ENCODE results near the gene ATF6. TPM values are rescaled to one million over a fixed set of nuclear protein-coding genes. Genes with fewer than 3 reads are reported as not detected.

The ATF6 gene
- total and polyA plus RNA-seq, 9 donors = 13.4 to 21.0 (median 16.3) TPM

GRCh38 chr1:161905269-161905884, 139.3 kb downstream of the ATF6 start:
- no peaks in the 10 kb centered on the region for H3K4me1 ChIP-seq (ENCODE audit: control insufficient read depth, insufficient read depth, low read length)
- DNase-seq = no peak
- WGBS (ENCODE audit: insufficient coverage) = no CpG with 5 or more reads among the region's 3 CpGs
- no peak overlapping the region for H3K4me3 ChIP-seq (ENCODE audit: low read length)
- no peaks in the 10 kb centered on the region for H3K9me3 ChIP-seq (replicated peaks; ENCODE audit: control insufficient read depth, low read depth, low read length)
- no peaks in the 10 kb centered on the region for H3K27me3 ChIP-seq (ENCODE audit: control insufficient read depth, insufficient read depth, low read length)
- no peak overlapping the region for H3K27ac ChIP-seq (ENCODE audit: low read length)
- no peaks in the 10 kb centered on the region for H3K36me3 ChIP-seq (ENCODE audit: control insufficient read depth, insufficient read depth, low read length)

GRCh38 chr1:161907265-161907664, 141.1 kb downstream of the ATF6 start:
- Histone ChIP-seq H3K27me3 (ENCODE audit: control insufficient read depth, insufficient read depth, low read length) (no peaks in the 10 kb centered on the region), H3K36me3 (ENCODE audit: control insufficient read depth, insufficient read depth, low read length) (no peaks in the 10 kb centered on the region), H3K4me3 (ENCODE audit: low read length) (no peak overlapping the region), H3K9me3 (replicated peaks; ENCODE audit: control insufficient read depth, low read depth, low read length) (no peaks in the 10 kb centered on the region), H3K4me1 (ENCODE audit: control insufficient read depth, insufficient read depth, low read length) (no peaks in the 10 kb centered on the region), H3K27ac (ENCODE audit: low read length) (no peak overlapping the region)
- DNase-seq = peak; percentile 66

GRCh38 chr1:161908264-161908663, 142.1 kb downstream of the ATF6 start:
- Histone ChIP-seq H3K27ac (ENCODE audit: low read length) (no peak overlapping the region), H3K4me3 (ENCODE audit: low read length) (no peak overlapping the region), H3K36me3 (ENCODE audit: control insufficient read depth, insufficient read depth, low read length) (no peaks in the 10 kb centered on the region), H3K9me3 (replicated peaks; ENCODE audit: control insufficient read depth, low read depth, low read length) (no peaks in the 10 kb centered on the region), H3K27me3 (ENCODE audit: control insufficient read depth, insufficient read depth, low read length) (no peaks in the 10 kb centered on the region), H3K4me1 (ENCODE audit: control insufficient read depth, insufficient read depth, low read length) (no peaks in the 10 kb centered on the region)
- DNase-seq = no peak
- WGBS (ENCODE audit: insufficient coverage) = no CpG with 5 or more reads among the region's 3 CpGs

DNA sequence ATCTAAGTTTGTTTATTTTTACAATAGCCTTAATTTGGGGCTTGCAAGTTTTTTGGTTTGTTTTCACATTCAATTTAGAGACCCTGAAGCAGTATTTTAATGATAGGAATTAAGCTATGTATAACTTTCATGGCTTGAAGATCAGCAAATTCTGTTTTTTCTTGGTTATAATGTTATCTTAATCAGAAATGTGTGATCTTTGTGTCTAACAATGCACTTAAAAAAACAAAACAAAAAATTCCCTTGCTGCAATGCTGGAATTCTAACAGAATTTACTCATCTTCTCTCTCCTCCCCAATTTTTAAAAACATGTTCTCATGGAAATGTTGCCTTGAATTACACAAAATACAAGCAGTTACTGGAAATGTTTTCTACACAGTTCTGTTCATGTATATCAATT, 144.5 kb downstream of the ATF6 start:
- no peaks in the 10 kb centered on the region for H3K27me3 ChIP-seq (ENCODE audit: control insufficient read depth, insufficient read depth, low read length)
- no peak overlapping the region for H3K27ac ChIP-seq (ENCODE audit: low read length)
- H3K4me1 ChIP-seq (ENCODE audit: control insufficient read depth, insufficient read depth, low read length) = no peaks in the 10 kb centered on the region
- DNase-seq = peak; percentile 63
- H3K4me3 ChIP-seq (ENCODE audit: low read length) = no peak overlapping the region
- no peaks in the 10 kb centered on the region for H3K9me3 ChIP-seq (replicated peaks; ENCODE audit: control insufficient read depth, low read depth, low read length)
- peaks cover 7% of the 10 kb centered on the region for H3K36me3 ChIP-seq (ENCODE audit: control insufficient read depth, insufficient read depth, low read length)

- DNase-seq = no peak
- H3K36me3 ChIP-seq (ENCODE audit: control insufficient read depth, insufficient read depth, low read length) = peaks cover 10% of the 10 kb centered on the region
- no peak overlapping the region for H3K4me3 ChIP-seq (ENCODE audit: low read length)
- no peaks in the 10 kb centered on the region for H3K27me3 ChIP-seq (ENCODE audit: control insufficient read depth, insufficient read depth, low read length)
- H3K9me3 ChIP-seq (replicated peaks; ENCODE audit: control insufficient read depth, low read depth, low read length) = no peaks in the 10 kb centered on the region
- H3K27ac ChIP-seq (ENCODE audit: low read length) = no peak overlapping the region
- no peaks in the 10 kb centered on the region for H3K4me1 ChIP-seq (ENCODE audit: control insufficient read depth, insufficient read depth, low read length)
These were observed 147.5 kb downstream of the ATF6 start for GRCh38 chr1:161913482-161914140.

DNA sequence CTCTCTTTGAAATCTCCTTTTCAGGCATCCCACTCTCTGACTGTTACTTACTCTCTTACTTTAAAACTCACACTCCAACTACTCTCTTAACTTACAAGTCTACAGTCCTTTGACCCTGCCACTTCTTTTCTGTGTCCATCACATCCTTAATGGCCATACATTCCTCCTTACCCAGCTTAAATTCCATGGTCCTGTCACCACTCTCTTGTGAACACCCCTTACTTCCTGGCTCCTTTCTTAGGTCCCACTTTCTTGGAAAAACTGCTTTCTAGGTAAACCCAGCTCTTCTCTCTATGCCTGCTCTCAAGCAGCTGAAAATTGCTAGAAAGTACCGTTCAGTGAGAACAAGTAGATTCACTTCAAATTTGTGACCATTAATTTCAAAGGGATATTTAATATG, 148.5 kb downstream of the ATF6 start:
- H3K4me3 ChIP-seq (ENCODE audit: low read length) = no peak overlapping the region
- H3K27ac ChIP-seq (ENCODE audit: low read length) = no peak overlapping the region
- H3K36me3 ChIP-seq (ENCODE audit: control insufficient read depth, insufficient read depth, low read length) = peaks cover 10% of the 10 kb centered on the region
- no peaks in the 10 kb centered on the region for H3K9me3 ChIP-seq (replicated peaks; ENCODE audit: control insufficient read depth, low read depth, low read length)
- no CpG with 5 or more reads among the region's 1 CpG for WGBS (ENCODE audit: insufficient coverage)
- H3K4me1 ChIP-seq (ENCODE audit: control insufficient read depth, insufficient read depth, low read length) = no peaks in the 10 kb centered on the region
- no peak for DNase-seq
- no peaks in the 10 kb centered on the region for H3K27me3 ChIP-seq (ENCODE audit: control insufficient read depth, insufficient read depth, low read length)

- no peaks in the 10 kb centered on the region for H3K27me3 ChIP-seq (ENCODE audit: control insufficient read depth, insufficient read depth, low read length)
- peaks cover 10% of the 10 kb centered on the region for H3K36me3 ChIP-seq (ENCODE audit: control insufficient read depth, insufficient read depth, low read length)
- no peak for DNase-seq
- no peak overlapping the region for H3K27ac ChIP-seq (ENCODE audit: low read length)
- no peaks in the 10 kb centered on the region for H3K9me3 ChIP-seq (replicated peaks; ENCODE audit: control insufficient read depth, low read depth, low read length)
- WGBS (ENCODE audit: insufficient coverage) = no CpG with 5 or more reads among the region's 1 CpG
- no peaks in the 10 kb centered on the region for H3K4me1 ChIP-seq (ENCODE audit: control insufficient read depth, insufficient read depth, low read length)
- no peak overlapping the region for H3K4me3 ChIP-seq (ENCODE audit: low read length)
These were observed 149.0 kb downstream of the ATF6 start for GRCh38 chr1:161915051-161915503.

GRCh38 chr1:161915978-161916377, 149.9 kb downstream of the ATF6 start:
- DNase-seq = no peak
- WGBS (ENCODE audit: insufficient coverage) = 60% methylated on average over 1 of the region's 2 CpGs
- H3K27ac ChIP-seq (ENCODE audit: low read length) = no peak overlapping the region
- no peaks in the 10 kb centered on the region for H3K9me3 ChIP-seq (replicated peaks; ENCODE audit: control insufficient read depth, low read depth, low read length)
- peaks cover 3% of the 10 kb centered on the region for H3K4me1 ChIP-seq (ENCODE audit: control insufficient read depth, insufficient read depth, low read length)
- H3K36me3 ChIP-seq (ENCODE audit: control insufficient read depth, insufficient read depth, low read length) = peaks cover 10% of the 10 kb centered on the region
- no peak overlapping the region for H3K4me3 ChIP-seq (ENCODE audit: low read length)
- no peaks in the 10 kb centered on the region for H3K27me3 ChIP-seq (ENCODE audit: control insufficient read depth, insufficient read depth, low read length)

GRCh38 chr1:161919229-161919628, 153.1 kb downstream of the ATF6 start:
- H3K4me3 ChIP-seq (ENCODE audit: low read length) = no peak overlapping the region
- H3K4me1 ChIP-seq (ENCODE audit: control insufficient read depth, insufficient read depth, low read length) = peaks cover 5% of the 10 kb centered on the region
- DNase-seq = no peak
- H3K27me3 ChIP-seq (ENCODE audit: control insufficient read depth, insufficient read depth, low read length) = no peaks in the 10 kb centered on the region
- H3K27ac ChIP-seq (ENCODE audit: low read length) = no peak overlapping the region
- no peaks in the 10 kb centered on the region for H3K9me3 ChIP-seq (replicated peaks; ENCODE audit: control insufficient read depth, low read depth, low read length)
- H3K36me3 ChIP-seq (ENCODE audit: control insufficient read depth, insufficient read depth, low read length) = peaks cover 10% of the 10 kb centered on the region

DNA sequence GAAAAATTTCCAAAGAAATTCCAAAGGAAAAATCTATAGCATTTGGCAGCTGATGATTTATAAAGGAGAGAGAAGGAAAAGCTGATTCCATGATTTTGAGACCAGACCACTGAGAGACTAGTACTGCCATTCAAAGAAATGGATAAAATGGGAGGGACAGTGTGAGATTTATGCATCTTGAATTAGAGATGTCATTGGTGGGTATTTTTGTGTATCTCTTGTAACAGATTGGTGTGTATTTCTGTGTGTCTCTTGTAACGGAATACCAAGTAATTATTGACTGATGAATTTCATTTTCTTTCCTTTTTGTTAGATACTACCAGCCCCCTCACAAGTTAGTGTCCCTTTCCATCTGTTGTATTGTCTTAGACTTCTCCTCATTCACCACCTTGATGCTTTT, 155.4 kb downstream of the ATF6 start:
- Histone ChIP-seq H3K4me3 (ENCODE audit: low read length) (no peak overlapping the region), H3K27me3 (ENCODE audit: control insufficient read depth, insufficient read depth, low read length) (no peaks in the 10 kb centered on the region), H3K27ac (ENCODE audit: low read length) (peak overlapping the region; percentile 77), H3K4me1 (ENCODE audit: control insufficient read depth, insufficient read depth, low read length) (peaks cover 5% of the 10 kb centered on the region), H3K9me3 (replicated peaks; ENCODE audit: control insufficient read depth, low read depth, low read length) (no peaks in the 10 kb centered on the region), H3K36me3 (ENCODE audit: control insufficient read depth, insufficient read depth, low read length) (peaks cover 2% of the 10 kb centered on the region)
- WGBS (ENCODE audit: insufficient coverage) = no CpG with 5 or more reads among the region's 1 CpG
- no peak for DNase-seq

DNA sequence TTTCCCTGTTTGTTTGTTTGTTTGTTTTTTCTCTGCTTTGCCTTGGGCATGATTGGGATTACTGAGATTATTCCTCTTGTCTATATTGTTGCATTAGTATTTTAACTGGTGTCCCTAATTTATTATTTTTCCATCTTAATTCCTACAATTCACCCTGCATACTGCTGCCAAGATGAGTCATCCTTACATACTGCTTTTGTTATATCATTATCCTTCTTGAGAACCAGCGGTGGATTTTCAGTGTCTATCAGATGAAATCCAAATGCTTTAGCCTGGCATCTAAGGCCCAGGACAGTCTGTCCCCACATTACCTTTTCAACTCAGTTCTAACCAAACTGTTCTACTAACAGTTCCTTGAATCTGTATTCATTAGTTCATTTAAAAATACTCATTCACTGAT, 155.9 kb downstream of the ATF6 start:
- H3K36me3 ChIP-seq (ENCODE audit: control insufficient read depth, insufficient read depth, low read length) = no peaks in the 10 kb centered on the region
- peaks cover 5% of the 10 kb centered on the region for H3K4me1 ChIP-seq (ENCODE audit: control insufficient read depth, insufficient read depth, low read length)
- H3K9me3 ChIP-seq (replicated peaks; ENCODE audit: control insufficient read depth, low read depth, low read length) = no peaks in the 10 kb centered on the region
- no peak overlapping the region for H3K27ac ChIP-seq (ENCODE audit: low read length)
- no peaks in the 10 kb centered on the region for H3K27me3 ChIP-seq (ENCODE audit: control insufficient read depth, insufficient read depth, low read length)
- no peak overlapping the region for H3K4me3 ChIP-seq (ENCODE audit: low read length)
- WGBS (ENCODE audit: insufficient coverage) = 50% methylated on average over 1 of the region's 1 CpG
- peak; percentile 60 for DNase-seq

Data from muscle of leg (tissue), 11 donors.